ENCODE data around the gene PDCD1. TPM values are rescaled to one million over a fixed set of nuclear protein-coding genes. Genes with fewer than 3 reads are reported as not detected.

The PDCD1 gene
- total RNA-seq, 1 experiment from 2014 or later: not detected

DNA sequence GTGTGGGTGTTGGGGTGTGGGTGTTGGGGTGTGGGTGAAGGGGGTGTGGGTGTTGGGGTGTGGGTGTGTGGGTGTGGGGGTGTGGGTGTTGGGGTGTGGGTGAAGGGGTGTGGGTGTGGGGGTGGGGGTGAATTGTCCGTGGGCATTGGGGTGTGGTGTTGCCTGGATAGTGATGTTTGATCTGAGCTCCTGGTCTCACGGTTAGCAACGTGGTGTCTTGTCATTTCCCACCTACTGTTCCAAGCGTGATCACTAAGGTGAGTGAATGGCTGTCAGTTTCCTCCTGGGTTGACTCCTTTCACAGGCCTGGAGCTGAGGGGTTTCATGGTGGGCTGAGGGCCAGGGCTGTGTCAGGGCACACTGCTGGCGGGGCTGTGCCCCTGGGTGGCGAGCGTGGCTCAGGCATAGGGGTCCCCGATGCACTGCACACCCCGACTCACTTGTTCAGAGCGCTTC is 38.1 kb upstream of the PDCD1 start:
- DNase-seq (ENCODE audit: low spot score): no peak
- in situ Hi-C loops (cut with HindIII; ENCODE audit: low sequenced_read_pairs): no loop called here

DNA sequence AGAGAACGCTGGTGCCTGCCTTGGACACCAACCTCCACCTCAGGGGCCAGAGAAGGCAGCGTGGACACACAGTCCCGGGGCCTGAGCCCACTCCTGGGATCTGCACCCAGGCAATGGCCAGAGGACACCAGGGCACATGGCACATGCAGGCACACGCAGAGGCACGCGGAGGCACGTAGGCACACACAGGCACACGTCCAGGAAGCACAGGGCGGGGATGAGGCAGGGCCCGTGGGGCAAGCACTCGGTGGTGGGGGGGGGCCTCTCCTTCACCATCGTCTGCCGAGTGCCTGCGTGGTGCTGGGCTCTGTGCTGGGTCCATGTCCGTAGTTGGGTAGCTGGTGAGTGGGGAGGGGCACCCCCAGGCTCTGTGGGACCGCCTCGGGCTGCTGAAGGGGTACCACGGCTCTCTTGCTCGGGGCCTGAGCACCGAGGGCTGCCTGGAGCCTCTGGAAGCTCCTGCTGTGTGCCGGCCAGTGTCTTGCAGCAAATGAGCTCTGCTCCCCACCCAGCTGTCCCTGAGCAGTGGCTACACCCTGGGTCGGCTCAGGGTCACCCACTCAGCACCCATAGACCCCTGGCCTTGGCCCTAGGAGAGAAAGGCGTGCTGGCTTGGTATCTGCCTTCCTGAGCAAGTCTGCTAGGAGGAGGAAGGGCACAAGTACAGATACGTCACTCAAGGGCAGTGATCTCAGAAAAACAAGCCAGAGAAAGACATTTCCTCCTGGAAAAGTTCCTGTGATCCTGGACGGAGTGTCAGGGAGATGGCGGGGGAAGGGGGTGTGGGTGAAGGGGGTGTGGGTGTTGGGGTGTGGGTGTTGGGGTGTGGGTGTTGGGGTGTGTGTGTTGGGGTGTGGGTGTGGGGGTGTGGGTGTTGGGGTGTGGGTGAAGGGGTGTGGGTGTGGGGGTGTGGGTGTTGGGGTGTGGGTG is 37.3 kb upstream of the PDCD1 start:
- in situ Hi-C loops (cut with HindIII; ENCODE audit: low sequenced_read_pairs): no loop called here
- peak; percentile 38 for DNase-seq (ENCODE audit: low spot score)

DNA sequence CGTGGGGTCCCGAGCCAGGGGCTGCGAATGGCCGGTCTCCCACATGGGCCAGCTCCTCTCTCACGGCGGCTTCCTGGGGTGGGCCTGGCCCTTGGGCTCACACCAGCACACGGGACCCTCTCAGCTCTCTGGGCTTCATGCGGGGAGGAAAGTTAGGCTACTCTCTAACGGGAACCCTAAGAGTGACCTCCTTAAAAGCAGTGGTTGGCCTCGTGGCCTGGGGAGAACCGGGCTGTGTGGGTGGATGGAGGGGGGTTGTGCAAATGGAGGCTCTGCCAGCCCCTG is 36.7 kb upstream of the PDCD1 start:
- no peak for DNase-seq (ENCODE audit: low spot score)
- in situ Hi-C loops (cut with HindIII; ENCODE audit: low sequenced_read_pairs): no loop called here

DNA sequence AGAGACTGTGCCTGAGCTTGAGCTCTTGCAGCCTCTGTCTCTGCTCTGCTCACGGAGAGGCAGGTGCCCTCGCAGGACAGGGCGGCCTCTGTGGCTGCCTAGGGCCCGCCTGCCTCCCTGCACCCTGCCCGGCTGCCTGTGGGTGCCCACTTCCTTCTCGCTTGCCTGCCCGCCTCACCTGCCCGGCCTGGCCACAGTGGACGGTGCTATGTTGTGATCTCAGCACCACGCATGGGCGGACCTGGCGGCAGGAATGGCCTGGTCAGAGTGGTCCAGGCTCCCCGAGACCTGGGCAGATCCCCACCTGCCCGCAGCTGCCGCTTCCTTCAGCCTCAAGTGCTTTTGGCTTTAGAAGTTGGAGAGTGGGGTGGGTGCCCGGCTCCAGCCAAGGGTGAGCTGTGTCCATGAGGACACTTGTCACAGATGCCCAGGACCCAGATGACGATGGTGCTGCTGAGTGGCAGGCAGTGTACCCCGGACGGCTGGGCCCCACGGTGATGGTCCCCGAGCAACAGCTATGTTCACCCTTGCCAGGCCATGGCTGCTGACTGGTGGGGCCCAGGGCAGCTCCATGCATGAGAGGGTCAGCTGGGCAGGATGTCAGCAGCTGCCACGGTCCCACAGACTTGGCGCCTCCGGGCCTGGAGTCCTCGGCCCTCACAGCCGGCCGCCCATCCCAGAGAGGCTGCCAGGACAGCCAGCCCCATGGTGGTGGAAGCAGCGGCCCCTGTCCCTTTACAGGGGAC is 36.2 kb upstream of the PDCD1 start:
- DNase-seq (ENCODE audit: low spot score): no peak
- in situ Hi-C loops (cut with HindIII; ENCODE audit: low sequenced_read_pairs): no loop called here

DNA sequence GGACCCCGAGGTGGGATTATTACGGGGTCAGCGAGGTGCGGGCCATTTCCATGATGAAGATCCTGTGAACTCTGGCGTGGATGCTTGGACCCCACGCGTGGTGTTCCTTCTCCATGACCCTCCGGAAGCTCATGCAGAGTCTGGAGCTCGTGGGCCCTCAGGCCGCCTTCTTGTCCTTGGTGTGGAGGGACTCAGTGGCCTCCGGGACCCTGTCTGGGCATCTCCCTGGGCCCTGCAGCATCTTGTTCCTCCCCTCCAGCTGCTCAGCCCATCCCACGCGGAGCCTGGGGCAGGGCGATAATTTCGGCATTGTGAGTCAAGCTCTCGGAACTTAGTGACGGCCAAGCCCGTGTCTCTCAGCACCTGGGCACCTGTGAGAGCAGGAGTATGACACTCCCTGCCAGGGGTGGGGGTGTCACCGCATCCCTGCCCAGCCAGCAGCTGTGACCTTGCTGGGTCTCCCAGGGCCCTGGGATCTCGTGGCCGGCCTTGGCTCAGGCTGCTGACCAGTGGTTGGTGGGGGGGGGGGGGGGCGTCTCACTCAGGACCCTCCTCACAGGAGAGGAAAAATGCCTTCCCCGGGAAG is 35.5 kb upstream of the PDCD1 start:
- DNase-seq (ENCODE audit: low spot score): no peak
- in situ Hi-C loops (cut with HindIII; ENCODE audit: low sequenced_read_pairs): no loop called here

DNA sequence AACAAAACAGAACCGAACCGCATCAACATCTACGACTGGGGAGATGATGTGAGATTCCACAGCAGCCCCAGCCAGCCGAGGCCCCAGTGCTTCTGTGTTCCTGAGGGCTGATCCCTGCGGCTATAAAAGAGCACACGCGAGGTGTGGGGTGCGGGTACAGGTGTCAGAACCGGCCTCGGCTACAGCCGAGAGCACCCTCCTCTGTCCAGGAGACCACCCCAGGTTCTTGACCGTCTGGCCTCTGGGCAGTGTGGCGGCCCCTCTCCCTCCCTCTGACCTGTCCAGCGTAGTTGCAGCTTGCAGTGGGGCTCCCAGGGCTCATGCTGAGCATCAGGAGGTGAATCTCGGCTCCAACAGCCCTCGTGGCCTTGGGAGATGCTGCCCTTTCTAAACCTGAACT is 34.6 kb upstream of the PDCD1 start:
- in situ Hi-C loops (cut with HindIII; ENCODE audit: low sequenced_read_pairs): no loop called here
- no peak for DNase-seq (ENCODE audit: low spot score)

DNA sequence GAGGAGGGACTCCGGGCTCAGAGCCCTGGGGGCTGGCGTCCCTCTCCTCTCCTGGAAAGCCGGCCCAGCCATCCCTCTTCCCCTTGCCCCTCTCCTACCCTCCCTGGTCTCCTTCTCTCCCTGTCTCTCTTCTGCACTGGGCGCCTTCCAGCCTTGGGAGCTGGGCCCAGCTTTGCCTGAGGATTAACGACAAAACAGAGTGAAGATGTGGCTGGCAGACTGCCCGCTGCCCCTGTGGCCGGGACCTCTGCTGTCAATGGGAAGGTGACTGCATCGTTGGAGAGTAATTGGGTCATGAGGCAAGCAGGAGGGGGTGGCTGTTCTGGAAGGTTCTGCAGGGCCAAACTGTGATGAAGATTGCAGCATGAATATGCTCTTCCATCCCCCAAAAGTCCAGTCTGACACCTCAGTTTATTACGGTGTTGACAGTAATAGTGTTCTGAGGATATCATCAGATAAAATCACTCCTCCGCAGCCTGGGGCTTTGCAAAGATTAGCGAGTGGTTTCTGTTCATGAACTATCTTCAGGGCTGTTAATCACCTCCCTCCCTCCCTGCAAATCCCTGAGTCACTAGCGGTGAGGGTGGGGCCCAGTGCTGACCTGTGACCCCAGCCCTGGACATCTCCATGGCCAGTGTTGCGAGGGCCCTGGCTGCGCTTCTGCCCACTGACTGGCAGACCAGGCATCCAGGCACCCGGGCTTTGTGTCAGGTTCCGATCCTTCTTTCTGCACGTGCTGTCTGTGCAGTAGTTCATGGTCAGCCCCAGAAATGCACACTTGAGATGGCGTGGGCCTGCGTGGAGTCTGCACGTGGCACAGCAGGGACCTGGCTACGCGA is 33.8 kb upstream of the PDCD1 start:
- in situ Hi-C loops (cut with HindIII; ENCODE audit: low sequenced_read_pairs): no loop called here
- DNase-seq (ENCODE audit: low spot score): no peak

DNA sequence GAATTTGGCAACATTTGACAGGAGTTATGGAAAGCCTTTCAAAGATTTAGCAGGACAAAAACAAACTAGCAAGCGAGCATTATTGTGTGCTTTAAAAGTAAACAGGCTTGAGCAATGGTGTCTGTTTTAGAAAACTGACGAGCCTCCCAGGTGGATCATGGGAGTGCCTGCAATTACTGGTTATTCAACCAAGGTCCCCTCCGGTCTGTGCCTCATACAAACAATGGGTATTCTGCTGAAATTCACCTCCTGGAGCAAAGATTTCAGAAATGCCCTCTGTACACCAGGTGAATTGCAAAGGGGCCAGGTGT is 33.2 kb upstream of the PDCD1 start:
- in situ Hi-C loops (cut with HindIII; ENCODE audit: low sequenced_read_pairs): no loop called here
- DNase-seq (ENCODE audit: low spot score): no peak

GRCh38 chr2:241891315-241891987 is 32.8 kb upstream of the PDCD1 start:
- peak; percentile 35 for DNase-seq (ENCODE audit: low spot score)
- in situ Hi-C loops (cut with HindIII; ENCODE audit: low sequenced_read_pairs): no loop called here

DNA sequence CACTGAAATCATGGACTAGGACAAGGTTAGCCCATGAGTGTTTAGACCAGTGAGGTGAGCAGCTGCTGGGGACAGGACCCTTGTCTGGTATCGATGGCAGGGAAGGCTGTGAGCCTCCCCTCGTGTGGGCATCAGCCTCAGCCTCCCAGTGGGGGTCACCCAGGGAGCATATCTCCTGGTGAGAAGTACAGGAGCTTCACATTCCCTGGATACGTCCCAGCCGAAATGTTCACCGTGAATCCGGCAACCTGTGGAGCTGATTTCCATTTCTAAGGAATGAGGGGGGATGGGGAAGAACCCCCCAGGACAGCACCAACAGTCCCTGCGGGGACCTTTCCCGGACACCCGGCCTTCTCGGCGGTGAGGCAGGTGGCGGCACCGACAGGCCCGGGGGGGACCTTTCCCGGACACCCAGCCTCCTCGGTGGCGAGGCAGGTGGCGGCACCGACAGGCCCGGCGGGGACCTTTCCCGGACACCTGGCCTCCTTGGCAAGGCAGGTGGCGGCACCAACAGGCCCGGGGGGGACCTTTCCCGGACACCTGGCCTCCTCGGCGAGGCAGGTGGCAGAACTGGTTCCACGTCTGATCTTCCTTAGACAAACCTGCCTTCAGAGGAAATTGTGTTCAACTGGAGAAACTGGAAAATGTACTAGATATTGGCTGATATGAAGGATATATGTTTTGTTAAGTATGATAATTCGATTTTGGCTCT is 32.0 kb upstream of the PDCD1 start:
- peak; percentile 68 for DNase-seq (ENCODE audit: low spot score)
- in situ Hi-C loops (cut with HindIII; ENCODE audit: low sequenced_read_pairs): no loop called here

DNA sequence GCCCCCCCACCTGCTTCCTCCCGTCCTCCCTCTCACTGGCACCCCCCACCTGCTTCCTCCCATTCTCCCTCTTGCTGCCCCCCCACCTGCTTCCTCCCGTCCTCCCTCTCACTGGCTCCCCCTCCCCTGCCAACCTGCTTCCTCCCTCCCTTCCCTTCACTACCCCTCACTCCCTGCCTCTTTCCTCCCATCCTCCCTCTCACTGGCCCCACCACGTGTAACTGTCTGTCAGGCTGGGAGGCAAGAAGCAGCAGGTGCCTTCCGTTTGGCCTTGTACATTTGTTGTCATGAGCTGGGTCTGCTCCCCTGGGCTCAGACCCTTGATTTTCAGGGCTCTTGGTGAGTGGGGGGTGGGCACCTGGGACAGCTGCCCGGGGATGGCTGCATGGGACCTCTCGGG is 29.9 kb upstream of the PDCD1 start:
- in situ Hi-C loops (cut with HindIII; ENCODE audit: low sequenced_read_pairs): no loop called here
- no peak for DNase-seq (ENCODE audit: low spot score)

DNA sequence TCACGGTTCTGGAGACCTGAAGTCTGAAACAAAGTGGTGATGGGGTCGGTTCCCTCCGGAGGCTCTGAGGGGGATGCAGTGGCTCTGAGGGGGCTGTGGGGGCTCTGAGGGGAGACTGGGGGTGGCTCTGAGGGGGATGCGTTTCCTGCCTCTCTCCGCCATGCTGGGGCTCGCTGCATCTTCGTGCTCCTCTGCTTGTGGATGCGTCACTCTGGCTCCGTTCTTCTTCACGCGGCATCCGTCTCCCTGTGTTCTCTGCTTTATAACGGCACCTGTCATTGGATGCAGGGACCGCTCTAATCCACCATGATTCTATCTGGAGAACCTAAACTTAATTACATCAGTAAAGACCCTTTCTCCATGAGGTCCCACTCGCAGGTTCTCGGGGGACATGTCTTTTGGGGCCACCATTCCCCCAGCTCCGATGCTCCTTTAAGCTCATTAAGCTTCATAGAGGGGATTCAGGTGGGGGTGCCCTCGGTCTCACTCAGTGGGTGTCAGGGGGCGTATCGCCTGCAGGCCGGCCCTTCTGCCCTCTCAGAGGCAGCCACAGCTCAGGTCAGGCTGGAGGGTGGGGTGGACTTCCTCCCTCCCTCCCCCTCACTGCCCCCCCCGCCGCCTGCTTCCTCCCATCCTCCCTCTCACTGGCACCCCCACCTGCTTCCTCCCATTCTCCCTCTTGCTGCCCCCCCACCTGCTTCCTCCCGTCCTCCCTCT is 29.3 kb upstream of the PDCD1 start:
- no peak for DNase-seq (ENCODE audit: low spot score)
- in situ Hi-C loops (cut with HindIII; ENCODE audit: low sequenced_read_pairs): no loop called here

DNA sequence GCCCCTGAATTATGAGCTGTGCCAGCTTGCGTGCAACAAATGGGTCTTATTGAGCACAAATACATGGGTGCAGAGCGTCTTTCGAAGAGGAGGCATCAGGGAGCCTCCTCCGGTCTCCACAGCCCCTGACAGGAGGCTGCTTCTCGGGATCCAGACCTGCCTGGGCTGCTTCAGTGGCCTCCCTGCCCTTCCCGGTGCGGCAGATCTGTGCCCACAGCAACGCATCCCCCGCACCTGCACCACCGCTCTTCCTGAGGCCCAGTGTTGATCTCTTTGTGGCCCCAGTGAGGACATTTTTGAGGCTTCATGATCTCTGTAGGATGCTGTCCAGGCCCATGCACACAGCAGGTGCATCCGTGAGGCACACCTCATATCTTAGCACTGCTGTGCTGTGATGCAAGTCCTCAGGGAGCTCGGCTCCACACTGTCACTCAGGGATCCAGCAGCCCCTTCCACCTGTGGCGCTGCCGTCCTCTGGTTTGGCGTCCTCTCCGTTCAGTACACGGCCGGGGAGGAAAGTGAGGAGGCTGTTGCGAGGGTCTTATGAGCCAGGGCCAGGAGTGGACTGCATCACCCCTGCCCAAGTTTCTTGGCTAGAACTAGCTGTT is 28.2 kb upstream of the PDCD1 start:
- in situ Hi-C loops (cut with HindIII; ENCODE audit: low sequenced_read_pairs): no loop called here
- DNase-seq (ENCODE audit: low spot score): no peak

GRCh38 chr2:241885946-241886643 is 27.4 kb upstream of the PDCD1 start:
- in situ Hi-C loops (cut with HindIII; ENCODE audit: low sequenced_read_pairs): no loop called here
- no peak for DNase-seq (ENCODE audit: low spot score)

DNA sequence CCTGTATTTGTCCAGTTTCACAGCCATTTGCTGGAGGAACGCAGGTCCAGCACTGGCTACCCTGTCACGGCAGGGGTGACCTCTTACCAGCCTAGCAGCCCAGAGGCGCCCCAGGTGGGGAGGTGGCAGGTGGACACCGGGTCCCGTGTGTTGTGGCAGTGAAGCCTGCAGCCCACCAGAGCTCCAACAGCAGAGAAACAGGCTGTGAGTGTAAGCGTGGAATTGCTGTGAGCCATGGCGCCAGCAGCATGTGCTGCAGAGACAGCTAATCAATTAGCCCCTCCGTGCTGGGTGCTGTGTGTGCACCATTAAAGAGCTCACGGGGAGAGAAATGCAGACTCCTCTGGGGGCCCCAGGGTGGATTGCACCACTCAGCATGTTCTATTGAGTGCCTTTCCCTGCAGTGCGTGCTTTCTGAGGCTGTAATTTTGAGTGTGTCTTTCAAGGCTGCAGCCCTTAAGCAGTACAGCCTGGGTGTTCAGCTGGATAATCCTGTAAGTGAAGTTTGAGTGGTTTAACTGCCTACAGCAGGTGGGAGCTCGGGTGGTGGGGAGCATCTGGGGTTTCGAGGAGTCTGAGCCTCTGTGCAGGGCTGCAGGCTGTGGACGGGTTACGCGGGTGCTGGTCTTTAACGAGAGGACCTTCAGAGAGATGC is 26.7 kb upstream of the PDCD1 start:
- no peak for DNase-seq (ENCODE audit: low spot score)
- in situ Hi-C loops (cut with HindIII; ENCODE audit: low sequenced_read_pairs): no loop called here

DNA sequence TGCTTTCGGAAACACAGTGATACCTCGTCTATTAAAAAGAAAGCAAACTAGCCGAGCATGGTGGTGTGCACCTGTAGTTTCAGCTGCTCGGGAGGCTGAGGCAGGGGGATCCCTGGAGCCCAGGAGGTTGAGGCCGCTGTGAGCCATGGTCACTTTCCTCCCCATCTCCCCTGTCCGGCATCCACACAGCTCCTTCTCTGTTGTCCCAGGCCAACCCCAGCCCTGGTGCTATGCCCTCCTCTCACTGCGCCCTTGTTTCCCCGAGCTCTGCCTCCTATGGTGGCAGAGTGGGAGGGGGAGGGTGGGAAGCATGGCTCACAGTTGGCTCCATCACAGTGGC is 26.2 kb upstream of the PDCD1 start:
- DNase-seq (ENCODE audit: low spot score): no peak
- in situ Hi-C loops (cut with HindIII; ENCODE audit: low sequenced_read_pairs): no loop called here
